HepG2 (cell line): ENCODE measurements around the gene NME2. TPM values are rescaled to one million over a fixed set of nuclear protein-coding genes. Genes with fewer than 3 reads are reported as not detected.

Experiments used
- ATF1 ChIP-seq: IDR thresholded peaks from 2 replicates; pipeline ENCODE4 v1.6.1; 2016; ENCODE audit warnings: mild to moderate bottlenecking, control low read depth
- CREB1 ChIP-seq, 2 experiments: fragments of 450-650 bp in 1 of 2; IDR thresholded peaks; 2 replicates each; pipeline ENCODE4 v1.6.1; 2016 to 2017; ENCODE audit warnings: control low read depth in 1 of 2, mild to moderate bottlenecking in 1 of 2, missing compliant biosample characterization in 1 of 2, missing genetic modification characterization in 1 of 2
- DR1 ChIP-seq: sonication (generic); formaldehyde crosslinking; IDR thresholded peaks from 2 replicates; pipeline ENCODE4 v1.8.0; 2021; ENCODE audit warnings: mild to moderate bottlenecking, missing genetic modification reagents, inconsistent platforms
- ESRRA ChIP-seq: sonication (generic); formaldehyde crosslinking; IDR thresholded peaks from 2 replicates; pipeline ENCODE4 v1.5.1; 2020; ENCODE audit warnings: mild to moderate bottlenecking, low read depth, missing genetic modification reagents
- MBD4 ChIP-seq: IDR thresholded peaks from 2 replicates; pipeline ENCODE4 v1.6.1; 2012; ENCODE audit warnings: low read length, inconsistent platforms, borderline replicate concordance
- MEF2D ChIP-seq: sonication (generic); formaldehyde crosslinking; IDR thresholded peaks from 2 replicates; pipeline ENCODE4 v1.5.1; 2020; ENCODE audit warnings: mild to moderate bottlenecking, missing genetic modification reagents
- NBN ChIP-seq: fragments of 450-650 bp; conservative IDR thresholded peaks from 2 replicates; pipeline ENCODE4 v1.6.1; 2017
- NONO ChIP-seq, 2 experiments: fragments of 450-650 bp in 1 of 2; sonication (generic) in 1 of 2; formaldehyde crosslinking in 1 of 2; IDR thresholded peaks in 1 of 2; conservative IDR thresholded peaks in 1 of 2; 2 replicates each; pipeline versions ENCODE4 v1.6.1 to v1.8.0; 2017 to 2022; ENCODE audit warnings: mild to moderate bottlenecking in 1 of 2, missing genetic modification reagents in 1 of 2, moderate library complexity in 1 of 2
- NR2F6 ChIP-seq, 2 experiments: IDR thresholded peaks; 2 replicates each; pipeline ENCODE4 v1.6.1; 2016; ENCODE audit warnings: antibody characterized with exemption in 1 of 2, mild to moderate bottlenecking in 1 of 2
- ONECUT2 ChIP-seq: sonication (generic); formaldehyde crosslinking; IDR thresholded peaks from 2 replicates; pipeline ENCODE4 v1.4.0; 2020; ENCODE audit warnings: missing genetic modification reagents
- THAP11 ChIP-seq: IDR thresholded peaks from 2 replicates; pipeline ENCODE4 v1.6.1; 2016; ENCODE audit warnings: missing biosample characterization, missing genetic modification reagents
- ZBTB25 ChIP-seq: IDR thresholded peaks from 2 replicates; pipeline ENCODE4 v1.6.1; 2018; ENCODE audit warnings: missing genetic modification reagents
- ZBTB7B ChIP-seq: sonication (generic); formaldehyde crosslinking; IDR thresholded peaks from 2 replicates; pipeline ENCODE4 v1.4.0; 2020; ENCODE audit warnings: missing genetic modification reagents
- polyA plus RNA-seq, 8 experiments: library from polyadenylated mRNA; depleted of rRNA in 3 of 8; stranded (reverse) in 7 of 8; unstranded in 1 of 8; fragments of >200 nt; fragmentation: Illumina TruSeq in 4 of 8; extraction: Trizol in 4 of 8; gene quantifications; 2 replicates each; pipeline versions ENCODE4 v1.2.1 to v1.2.3, GENCODE V29; 2011 to 2016; ENCODE audit warnings: low read depth in 4 of 8, missing spikeins in 1 of 8, mixed read lengths in 1 of 8; ENCODE audit not compliant: insufficient read depth in 1 of 8
- total RNA-seq, 5 experiments: library from RNA; depleted of rRNA; stranded (reverse); fragments of >200 nt; fragmentation: Illumina TruSeq; extraction: Trizol; gene quantifications; 2 replicates each; pipeline ENCODE4 v1.2.3, GENCODE V29; 2016; ENCODE audit warnings: low read depth in 1 of 5
- TF ChIP-seq, protein P1 (sequence below): sonication (generic); formaldehyde crosslinking; IDR thresholded peaks from 2 replicates; pipeline ENCODE4 v1.4.0; 2020; ENCODE audit warnings: missing genetic modification reagents
- TF ChIP-seq, protein P2 (sequence below): sonication (generic); formaldehyde crosslinking; IDR thresholded peaks from 2 replicates; pipeline ENCODE4 v1.4.0; 2020; ENCODE audit warnings: missing genetic modification reagents, mild to moderate bottlenecking, borderline replicate concordance
- TF ChIP-seq, protein P3 (sequence below): sonication (generic); IDR thresholded peaks from 2 replicates; pipeline ENCODE4 v1.6.1; 2016; ENCODE audit warnings: low read depth, borderline replicate concordance

Gene NME2
- total and polyA plus RNA-seq, 2 of the 13 experiments (the other 11 are each of a cell fraction or from before 2014, with no cell fraction given), result 790 to 1,213 TPM

GRCh38 chr17:51120739-51121619 is 45.2 kb upstream of the NME2 start, which contains the start of gene SPAG9 (continued):
- TF ChIP-seq THAP11 (CRISPR knock-in tag) (peak; percentile 84), MEF2D (peak; percentile 35; the same call in 1 of the 2 replicates), ATF1 (CRISPR knock-in tag) (peak; percentile 87), CREB1 (IDR thresholded peaks at IDR 0.05) (peak; percentile 90), CREB1 (CRISPR knock-in tag; IDR thresholded peaks at IDR 0.05) (peak; percentile 91), NONO (IDR thresholded peaks at IDR 0.05) (no peak), NONO (CRISPR knock-in tag; conservative IDR thresholded peaks at IDR 0.05) (no peak), ONECUT2 (CRISPR knock-in tag) (no peak), ZBTB7B (no peak; the same call in 1 of the 2 replicates), DR1 (CRISPR knock-in tag) (peak; percentile 59), MBD4 (no peak), NBN (no peak), NR2F6 (IDR thresholded peaks at IDR 0.05) (no peak), NR2F6 (CRISPR knock-in tag; IDR thresholded peaks at IDR 0.05) (peak; percentile 44; the same call in 1 of the 2 replicates), ZBTB25 (CRISPR knock-in tag) (no peak), ESRRA (CRISPR knock-in tag) (no peak; the same call in 1 of the 2 replicates)
- TF ChIP-seq, protein P1, sequence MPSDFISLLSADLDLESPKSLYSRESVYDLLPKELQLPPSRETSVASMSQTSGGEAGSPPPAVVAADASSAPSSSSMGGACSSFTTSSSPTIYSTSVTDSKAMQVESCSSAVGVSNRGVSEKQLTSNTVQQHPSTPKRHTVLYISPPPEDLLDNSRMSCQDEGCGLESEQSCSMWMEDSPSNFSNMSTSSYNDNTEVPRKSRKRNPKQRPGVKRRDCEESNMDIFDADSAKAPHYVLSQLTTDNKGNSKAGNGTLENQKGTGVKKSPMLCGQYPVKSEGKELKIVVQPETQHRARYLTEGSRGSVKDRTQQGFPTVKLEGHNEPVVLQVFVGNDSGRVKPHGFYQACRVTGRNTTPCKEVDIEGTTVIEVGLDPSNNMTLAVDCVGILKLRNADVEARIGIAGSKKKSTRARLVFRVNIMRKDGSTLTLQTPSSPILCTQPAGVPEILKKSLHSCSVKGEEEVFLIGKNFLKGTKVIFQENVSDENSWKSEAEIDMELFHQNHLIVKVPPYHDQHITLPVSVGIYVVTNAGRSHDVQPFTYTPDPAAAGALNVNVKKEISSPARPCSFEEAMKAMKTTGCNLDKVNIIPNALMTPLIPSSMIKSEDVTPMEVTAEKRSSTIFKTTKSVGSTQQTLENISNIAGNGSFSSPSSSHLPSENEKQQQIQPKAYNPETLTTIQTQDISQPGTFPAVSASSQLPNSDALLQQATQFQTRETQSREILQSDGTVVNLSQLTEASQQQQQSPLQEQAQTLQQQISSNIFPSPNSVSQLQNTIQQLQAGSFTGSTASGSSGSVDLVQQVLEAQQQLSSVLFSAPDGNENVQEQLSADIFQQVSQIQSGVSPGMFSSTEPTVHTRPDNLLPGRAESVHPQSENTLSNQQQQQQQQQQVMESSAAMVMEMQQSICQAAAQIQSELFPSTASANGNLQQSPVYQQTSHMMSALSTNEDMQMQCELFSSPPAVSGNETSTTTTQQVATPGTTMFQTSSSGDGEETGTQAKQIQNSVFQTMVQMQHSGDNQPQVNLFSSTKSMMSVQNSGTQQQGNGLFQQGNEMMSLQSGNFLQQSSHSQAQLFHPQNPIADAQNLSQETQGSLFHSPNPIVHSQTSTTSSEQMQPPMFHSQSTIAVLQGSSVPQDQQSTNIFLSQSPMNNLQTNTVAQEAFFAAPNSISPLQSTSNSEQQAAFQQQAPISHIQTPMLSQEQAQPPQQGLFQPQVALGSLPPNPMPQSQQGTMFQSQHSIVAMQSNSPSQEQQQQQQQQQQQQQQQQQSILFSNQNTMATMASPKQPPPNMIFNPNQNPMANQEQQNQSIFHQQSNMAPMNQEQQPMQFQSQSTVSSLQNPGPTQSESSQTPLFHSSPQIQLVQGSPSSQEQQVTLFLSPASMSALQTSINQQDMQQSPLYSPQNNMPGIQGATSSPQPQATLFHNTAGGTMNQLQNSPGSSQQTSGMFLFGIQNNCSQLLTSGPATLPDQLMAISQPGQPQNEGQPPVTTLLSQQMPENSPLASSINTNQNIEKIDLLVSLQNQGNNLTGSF (CRISPR knock-in tag), result peak; percentile 73; the same call in 1 of the 2 replicates
- TF ChIP-seq, protein P2, sequence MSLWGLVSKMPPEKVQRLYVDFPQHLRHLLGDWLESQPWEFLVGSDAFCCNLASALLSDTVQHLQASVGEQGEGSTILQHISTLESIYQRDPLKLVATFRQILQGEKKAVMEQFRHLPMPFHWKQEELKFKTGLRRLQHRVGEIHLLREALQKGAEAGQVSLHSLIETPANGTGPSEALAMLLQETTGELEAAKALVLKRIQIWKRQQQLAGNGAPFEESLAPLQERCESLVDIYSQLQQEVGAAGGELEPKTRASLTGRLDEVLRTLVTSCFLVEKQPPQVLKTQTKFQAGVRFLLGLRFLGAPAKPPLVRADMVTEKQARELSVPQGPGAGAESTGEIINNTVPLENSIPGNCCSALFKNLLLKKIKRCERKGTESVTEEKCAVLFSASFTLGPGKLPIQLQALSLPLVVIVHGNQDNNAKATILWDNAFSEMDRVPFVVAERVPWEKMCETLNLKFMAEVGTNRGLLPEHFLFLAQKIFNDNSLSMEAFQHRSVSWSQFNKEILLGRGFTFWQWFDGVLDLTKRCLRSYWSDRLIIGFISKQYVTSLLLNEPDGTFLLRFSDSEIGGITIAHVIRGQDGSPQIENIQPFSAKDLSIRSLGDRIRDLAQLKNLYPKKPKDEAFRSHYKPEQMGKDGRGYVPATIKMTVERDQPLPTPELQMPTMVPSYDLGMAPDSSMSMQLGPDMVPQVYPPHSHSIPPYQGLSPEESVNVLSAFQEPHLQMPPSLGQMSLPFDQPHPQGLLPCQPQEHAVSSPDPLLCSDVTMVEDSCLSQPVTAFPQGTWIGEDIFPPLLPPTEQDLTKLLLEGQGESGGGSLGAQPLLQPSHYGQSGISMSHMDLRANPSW, result peak; percentile 42; the same call in 1 of the 2 replicates
- TF ChIP-seq, protein P3, sequence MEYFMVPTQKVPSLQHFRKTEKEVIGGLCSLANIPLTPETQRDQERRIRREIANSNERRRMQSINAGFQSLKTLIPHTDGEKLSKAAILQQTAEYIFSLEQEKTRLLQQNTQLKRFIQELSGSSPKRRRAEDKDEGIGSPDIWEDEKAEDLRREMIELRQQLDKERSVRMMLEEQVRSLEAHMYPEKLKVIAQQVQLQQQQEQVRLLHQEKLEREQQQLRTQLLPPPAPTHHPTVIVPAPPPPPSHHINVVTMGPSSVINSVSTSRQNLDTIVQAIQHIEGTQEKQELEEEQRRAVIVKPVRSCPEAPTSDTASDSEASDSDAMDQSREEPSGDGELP, result no peak
